MM.1S (cell line): ENCODE results near the gene WDR45B.

Experiments used
- CTCF ChIP-seq: fragments of 300-600 bp; sonication (generic); IDR thresholded peaks from 2 replicates; pipeline ENCODE4 v1.5.1; 2016; ENCODE audit warnings: antibody characterized with exemption, low read length, mixed read lengths
- EZH2 ChIP-seq: fragments of 300-600 bp; sonication (generic); optimal IDR thresholded peaks from 2 replicates; pipeline ENCODE3; 2017; ENCODE audit warnings: low read depth, mild to moderate bottlenecking, antibody characterized with exemption, low read length, mixed read lengths
- EZH2phosphoT487 ChIP-seq: fragments of 300-600 bp; sonication (generic); IDR thresholded peaks from 2 replicates; pipeline ENCODE4 v1.6.1; 2018; ENCODE audit warnings: antibody characterized with exemption, low read length

DNA sequence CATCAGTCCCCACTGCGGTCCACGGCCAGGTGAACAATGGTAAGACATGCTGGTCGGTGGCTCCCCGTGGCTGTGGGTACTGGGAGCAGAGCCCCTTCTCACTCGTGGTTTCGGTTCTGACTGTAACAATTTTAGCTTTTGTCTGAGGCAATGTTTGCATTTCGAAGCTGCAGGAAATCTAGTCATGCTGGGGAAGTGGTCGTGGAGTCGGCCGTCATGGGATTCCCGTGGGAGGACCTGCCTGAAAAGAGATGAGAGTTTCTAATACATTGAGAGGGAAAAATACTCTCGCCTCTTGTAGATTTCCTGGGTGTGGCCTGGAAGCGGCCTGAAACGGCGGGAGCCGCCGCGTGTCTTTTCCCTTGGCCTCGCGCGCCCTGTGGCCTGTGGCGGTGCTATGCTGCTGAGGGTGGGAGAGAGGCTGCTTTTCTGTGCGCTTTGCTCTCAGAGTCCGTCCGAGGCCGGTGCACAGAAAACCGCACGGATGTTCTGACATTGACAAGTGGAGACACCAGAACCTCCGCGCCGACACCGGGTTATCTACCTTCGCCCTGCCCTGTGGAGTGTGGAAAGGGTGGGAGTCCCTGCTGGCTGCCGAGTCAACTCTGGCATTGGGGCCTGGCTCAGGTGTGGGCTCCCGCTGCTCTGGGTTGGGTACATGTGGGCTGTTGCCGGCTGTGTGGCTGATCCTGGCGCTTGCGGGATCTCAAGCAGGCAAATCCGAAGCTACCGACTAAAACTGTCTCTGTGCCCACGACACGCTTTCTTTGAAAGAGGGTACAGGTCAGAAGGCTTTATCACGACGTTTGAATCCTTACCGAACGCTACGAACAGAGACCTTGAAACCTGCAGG is 60.8 kb downstream of the WDR45B start:
- no peak for TF ChIP-seq CTCF
- TF ChIP-seq EZH2phosphoT487 = no peak
- no peak for TF ChIP-seq EZH2
